Cerebellar nuclear complex (tissue), 1 donor: ENCODE results near the gene FAM9A.

ENCODE experiments used
- DNase-seq, 2 experiments: peaks; one replicate each; lab custom pipeline; 2025; lab: John Stamatoyannopoulos, UW

The FAM9A gene

DNA sequence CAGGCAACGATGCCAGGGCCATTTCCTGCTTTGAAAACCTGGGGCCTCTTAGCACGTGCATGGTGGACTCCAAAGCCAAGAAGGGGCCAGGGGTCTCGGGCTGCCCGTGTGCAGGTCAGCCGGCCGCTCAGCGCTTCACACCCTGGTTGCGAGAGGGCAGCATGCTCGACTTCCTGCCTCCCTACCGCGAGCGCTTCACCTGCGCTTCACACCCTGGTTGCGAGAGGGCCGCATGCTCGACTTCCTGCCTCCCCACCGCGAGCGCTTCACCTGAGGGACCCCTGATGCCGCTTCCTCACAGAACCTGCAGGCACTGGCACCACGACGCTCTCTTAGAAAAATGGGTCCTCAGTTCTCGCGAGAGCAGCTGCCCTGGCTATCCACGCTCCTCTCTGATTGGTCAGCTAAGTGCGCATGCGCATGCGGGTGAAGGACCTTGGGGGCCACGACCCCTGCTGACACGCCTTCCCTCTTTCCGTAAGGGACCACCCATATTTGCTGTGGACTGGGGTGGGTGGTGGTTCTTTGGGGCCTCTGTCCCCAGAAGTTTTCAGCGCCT lies at the start of gene FAM9A:
Gene FAM9A, minus strand, starts transcription at position 343 of the 559 bp plus-strand sequence. CDS start 1,212 bp downstream, outside the sequence.
- DNase-seq: no peak

GRCh38 chrX:8850478-8850877 lies 49.3 kb upstream of the FAM9A start:
- no peak for DNase-seq

GRCh38 chrX:8849945-8850344 lies 48.8 kb upstream of the FAM9A start:
- DNase-seq: no peak

GRCh38 chrX:8849458-8849857 lies 48.3 kb upstream of the FAM9A start:
- no peak for DNase-seq

GRCh38 chrX:8848911-8849310 lies 47.7 kb upstream of the FAM9A start:
- no peak for DNase-seq

- DNase-seq: no peak
These were observed 47.3 kb upstream of the FAM9A start for GRCh38 chrX:8848441-8848840.

GRCh38 chrX:8847360-8847759 lies 46.2 kb upstream of the FAM9A start:
- no peak for DNase-seq

GRCh38 chrX:8846266-8846665 lies 45.1 kb upstream of the FAM9A start:
- DNase-seq: no peak

DNA sequence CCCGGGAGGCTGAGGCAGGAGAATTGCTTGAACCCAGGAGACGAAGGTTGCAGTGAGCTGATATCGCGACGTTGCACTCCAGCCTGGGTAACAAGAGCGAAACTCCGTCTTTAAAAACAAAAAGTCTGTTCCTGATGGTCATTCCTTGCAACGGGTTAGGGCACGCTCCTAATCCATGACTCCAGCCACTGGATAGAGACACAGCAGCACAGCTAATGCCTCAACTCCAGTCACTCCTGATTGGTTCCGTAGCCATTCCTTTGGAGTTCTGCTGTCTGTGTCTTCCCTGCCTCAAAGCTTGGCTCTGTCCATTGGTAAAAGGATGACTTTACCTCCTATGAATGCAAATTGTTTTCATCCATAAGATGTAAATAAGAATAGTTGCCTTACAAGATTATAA lies 44.3 kb upstream of the FAM9A start:
- DNase-seq: no peak

GRCh38 chrX:8845060-8845459 lies 43.9 kb upstream of the FAM9A start:
- DNase-seq: no peak

GRCh38 chrX:8844157-8844556 lies 43.0 kb upstream of the FAM9A start:
- no peak for DNase-seq

DNA sequence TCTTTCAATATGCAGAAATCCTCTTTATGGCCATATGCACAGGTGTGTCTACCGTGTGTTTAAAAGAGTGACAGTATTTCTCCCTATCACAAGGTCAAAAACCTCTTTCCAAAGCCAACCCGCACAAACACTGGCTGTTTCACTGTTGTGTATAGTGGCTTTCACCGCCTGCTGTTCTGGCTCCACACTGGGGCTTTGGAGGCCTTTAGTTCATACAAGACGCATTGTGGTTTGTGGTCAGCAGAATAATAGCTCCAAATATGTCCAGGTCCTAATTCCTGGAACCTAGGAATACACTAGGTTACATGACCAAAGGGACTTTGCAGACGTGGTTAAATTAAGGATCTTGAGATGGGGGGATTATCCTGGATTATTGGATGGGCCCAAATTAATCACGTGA lies 40.7 kb upstream of the FAM9A start:
- DNase-seq: no peak

DNA sequence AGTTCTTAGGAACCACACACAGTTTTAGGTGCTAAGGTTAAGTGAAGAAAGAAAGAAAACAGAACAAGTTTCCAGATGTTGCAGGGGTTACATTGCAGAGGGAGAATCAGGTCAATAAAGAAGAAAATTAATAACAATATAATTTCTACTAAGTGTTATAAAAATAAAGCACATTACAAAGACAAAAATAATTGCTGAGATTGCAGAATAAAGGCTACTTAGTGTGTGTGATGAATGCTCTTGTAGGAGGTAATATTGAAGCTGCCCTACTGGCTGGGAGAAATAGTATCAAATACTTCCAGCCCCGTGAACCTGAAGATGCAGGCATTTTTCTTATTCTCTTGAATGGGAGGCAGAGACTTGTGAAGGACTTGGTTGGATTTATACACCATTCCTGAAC lies 33.2 kb upstream of the FAM9A start:
- DNase-seq: no peak

GRCh38 chrX:8832582-8833378 lies 31.6 kb upstream of the FAM9A start:
- no peak for DNase-seq

DNA sequence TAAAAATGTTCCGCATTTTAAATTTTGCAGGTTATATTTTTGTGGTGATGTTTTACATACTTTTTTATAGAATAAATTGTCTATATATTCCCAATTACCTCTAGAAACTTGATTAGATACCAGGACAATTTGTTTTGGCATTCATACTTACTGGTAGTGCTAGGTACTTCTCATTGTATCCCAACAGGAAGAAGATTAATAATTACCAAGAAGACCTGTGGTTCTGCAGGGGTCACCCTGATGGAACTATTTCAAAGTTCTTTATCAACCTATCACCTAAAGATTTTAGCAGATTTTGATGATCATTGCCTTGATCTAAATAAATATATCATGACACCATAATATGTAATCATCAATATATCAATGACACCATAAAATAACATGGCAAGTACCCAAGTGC lies 22.5 kb upstream of the FAM9A start:
- no peak for DNase-seq

- DNase-seq: no peak
These were observed 20.8 kb upstream of the FAM9A start for GRCh38 chrX:8822002-8822401.

- DNase-seq: no peak
These were observed 19.8 kb upstream of the FAM9A start for GRCh38 chrX:8820910-8821527.

DNA sequence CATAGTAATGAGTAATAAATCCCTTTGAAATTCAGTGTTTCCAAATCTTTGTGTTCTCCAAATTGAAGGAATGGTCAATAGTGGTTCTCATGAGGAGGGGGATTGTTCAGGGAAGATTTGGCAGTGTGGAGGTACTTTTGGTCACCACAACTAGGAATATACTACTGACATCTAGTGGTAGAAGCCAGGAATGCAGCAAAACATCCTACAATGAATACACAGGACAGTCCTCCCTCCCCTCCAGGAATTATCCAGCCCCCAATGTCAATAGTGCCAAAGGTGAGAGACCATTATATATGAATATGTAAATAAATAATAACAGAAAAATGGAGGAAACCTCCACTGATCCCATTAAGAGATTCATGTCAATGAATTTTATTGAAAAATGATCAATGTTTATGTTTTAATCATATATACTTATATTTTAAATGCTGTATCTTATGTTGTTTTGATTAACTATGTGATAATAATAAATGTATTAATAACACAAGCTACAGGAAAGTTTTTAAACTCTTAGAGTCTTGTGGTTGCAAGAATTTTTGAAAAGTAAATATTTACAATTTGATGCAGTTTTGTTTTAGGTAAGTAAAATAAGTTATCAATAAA lies 14.4 kb upstream of the FAM9A start:
- DNase-seq: peak in 1 of 2 experiments; percentile 4

GRCh38 chrX:8813036-8813435 lies 11.9 kb upstream of the FAM9A start:
- no peak for DNase-seq

- no peak for DNase-seq
These were observed 10.4 kb upstream of the FAM9A start for GRCh38 chrX:8811611-8812010.

DNA sequence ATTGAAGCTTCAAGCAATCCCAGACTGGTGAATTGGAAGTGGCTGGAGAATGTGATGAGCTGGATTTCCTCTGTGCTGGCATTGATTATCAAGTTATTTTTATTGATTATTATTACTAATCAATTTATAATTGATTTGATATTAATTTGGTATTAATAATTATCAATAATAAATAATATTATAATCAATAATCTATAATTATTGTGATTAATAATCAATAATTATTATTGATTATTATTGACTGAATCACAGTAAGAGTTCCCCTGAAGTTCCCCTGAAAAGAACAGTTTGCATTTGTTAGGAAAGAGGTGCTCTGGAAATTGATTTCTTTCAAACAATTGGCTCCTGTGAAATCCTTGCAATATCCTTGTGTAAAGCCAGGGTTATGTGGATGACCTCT lies 7.5 kb upstream of the FAM9A start:
- no peak for DNase-seq

GRCh38 chrX:8805974-8806373 lies 4.8 kb upstream of the FAM9A start:
- DNase-seq: no peak

DNA sequence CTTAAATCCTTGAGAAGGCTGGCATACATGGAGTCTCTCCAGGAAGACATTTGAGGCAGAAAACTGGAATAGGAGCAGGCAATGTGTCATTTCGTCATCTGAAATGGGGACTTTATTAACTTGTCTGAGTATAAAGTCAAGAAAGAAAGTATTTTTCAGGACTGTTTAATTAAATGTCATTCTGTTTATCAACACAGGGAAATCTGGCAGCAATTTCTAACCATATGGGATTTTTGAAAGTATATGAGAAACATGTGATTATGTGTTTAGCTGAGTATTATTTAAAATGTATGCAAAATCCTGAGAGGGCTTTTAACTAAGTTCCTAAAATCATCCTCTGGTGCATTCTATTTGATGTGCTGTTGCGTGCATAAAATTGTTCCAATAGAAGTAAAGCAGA lies 3.9 kb upstream of the FAM9A start:
- no peak for DNase-seq
